HepG2 (cell line): ENCODE data around the gene INTS1. TPM values are rescaled to one million over a fixed set of nuclear protein-coding genes. Genes with fewer than 3 reads are reported as not detected.

Experiments
- ATAC-seq: fragments of 200-7000 bp; cut with Tn5 transposase; 3 replicates; pipeline ENCODE4 v1.9.1; 2020; ENCODE audit warnings: mild to moderate bottlenecking, moderate library complexity
- BruUV-seq: library from RNA; stranded (reverse); fragments of 400-500 nt; replicated peaks from 2 replicates; lab custom pipeline; 2021; lab: Mats Ljungman, UMichigan
- CTCF ChIA-PET: fragments of 300-600 bp; formaldehyde crosslinking; extraction: SDS; loops from one replicate; lab custom pipeline; 2021; ENCODE audit warnings: low total read pairs, inconsistent platforms, low intra/inter-chr PET ratio; lab: Yijun Ruan, JAX
- POLR2A ChIA-PET: fragments of 350-600 bp; sonication (Branson Sonifier 250); formaldehyde crosslinking; loops from one replicate; lab custom pipeline; 2020; ENCODE audit warnings: antibody characterized with exemption, inconsistent platforms; lab: Yijun Ruan, JAX
- DNase-seq: peaks from one replicate; pipeline ENCODE4 v3.0.0-alpha.2; 2015; ENCODE audit warnings: low spot score
- FAIRE-seq: peaks from 3 replicates; lab custom pipeline; 2011; peaks lifted over from hg19 to GRCh38; lab: Jason Lieb, UNC
- H2AFZ ChIP-seq: one replicate; pipeline ENCODE4 v1.6.1; 2011; ENCODE audit warnings: low read length, inconsistent platforms
- H3K27ac ChIP-seq: fragments of 300-600 bp; 3 replicates; pipeline ENCODE4 v1.8.0; 2011; ENCODE audit warnings: mixed run types, mild to moderate bottlenecking, mixed read lengths, low read length, inconsistent platforms; ENCODE audit not compliant: insufficient read depth; ENCODE audit errors: extremely low read length
- H3K27me3 ChIP-seq, 2 experiments: fragments of 200-600 bp in 1 of 2; 2 replicates in 1 of 2; 3 replicates in 1 of 2; pipeline versions ENCODE4 v1.6.0 to v1.8.0; 2011; ENCODE audit warnings: low read length in 2 of 2, mild to moderate bottlenecking in 2 of 2, moderate library complexity in 2 of 2, inconsistent platforms in 1 of 2; ENCODE audit not compliant: insufficient read depth in 2 of 2, control insufficient read depth in 1 of 2
- H3K36me3 ChIP-seq, 2 experiments: fragments of 200-600 bp in 1 of 2; replicated peaks in 1 of 2; 2 replicates in 1 of 2; 3 replicates in 1 of 2; pipeline versions ENCODE4 v1.5.1 to v1.8.0; 2011; ENCODE audit warnings: low read length in 2 of 2, inconsistent platforms in 1 of 2; ENCODE audit not compliant: insufficient read depth in 2 of 2, control insufficient read depth in 1 of 2
- H3K4me1 ChIP-seq: 2 replicates; pipeline ENCODE4 v1.5.1; 2012; ENCODE audit warnings: low read length, inconsistent platforms; ENCODE audit not compliant: insufficient read depth
- H3K4me2 ChIP-seq: 2 replicates; pipeline ENCODE4 v1.6.0; 2011; ENCODE audit warnings: low read depth, low read length, inconsistent platforms
- H3K4me3 ChIP-seq, 3 experiments: fragments of 200-600 bp in 1 of 3; sonication (generic), shearing (Covaris generic) in 1 of 3; replicated peaks in 1 of 3; 2 replicates each; pipeline ENCODE4 v1.5.1; 2011 to 2016; ENCODE audit warnings: low read length in 3 of 3, inconsistent platforms in 2 of 3, low read depth in 2 of 3, mild to moderate bottlenecking in 2 of 3, control low read depth in 1 of 3, mixed read lengths in 1 of 3; ENCODE audit not compliant: insufficient read depth in 1 of 3
- H3K79me2 ChIP-seq: one replicate; pipeline ENCODE4 v1.6.1; 2011; ENCODE audit warnings: low read length, inconsistent platforms; ENCODE audit not compliant: insufficient read depth
- H3K9ac ChIP-seq: 2 replicates; pipeline ENCODE4 v1.6.0; 2011; ENCODE audit warnings: mild to moderate bottlenecking, low read depth, low read length, inconsistent platforms; ENCODE audit not compliant: insufficient read depth
- H3K9me3 ChIP-seq: 2 replicates; pipeline ENCODE4 v1.5.1; 2012; ENCODE audit warnings: mild to moderate bottlenecking, low read length
- H4K20me1 ChIP-seq: 2 replicates; pipeline ENCODE4 v1.6.0; 2011; ENCODE audit warnings: inconsistent platforms, mild to moderate bottlenecking, low read length, moderate library complexity; ENCODE audit not compliant: insufficient read depth
- CHD2 ChIP-seq: IDR thresholded peaks from 2 replicates; pipeline ENCODE4 v1.6.1; 2011; ENCODE audit warnings: low read depth, low read length, improper control_type of control experiment
- MEIS1 ChIP-seq: sonication (generic); formaldehyde crosslinking; IDR thresholded peaks from 2 replicates; pipeline ENCODE4 v1.9.0; 2021; ENCODE audit warnings: mild to moderate bottlenecking, missing genetic modification reagents, moderate library complexity, borderline replicate concordance
- PRPF4 ChIP-seq: fragments of 200-400 bp; formaldehyde crosslinking; IDR thresholded peaks from 2 replicates; pipeline ENCODE4 v1.6.1; 2016; ENCODE audit warnings: low read length, low read depth; ENCODE audit not compliant: poor library complexity, severe bottlenecking
- ZFP90 ChIP-seq: sonication (generic); formaldehyde crosslinking; IDR thresholded peaks from 2 replicates; pipeline ENCODE4 v1.8.0; 2022; ENCODE audit warnings: missing genetic modification reagents, mild to moderate bottlenecking, inconsistent platforms, borderline replicate concordance
- ZMYM3 ChIP-seq: sonication (generic); formaldehyde crosslinking; IDR thresholded peaks from 2 replicates; pipeline ENCODE4 v1.5.1; 2020; ENCODE audit warnings: mild to moderate bottlenecking, missing genetic modification reagents
- ZMYM4 ChIP-seq: sonication (generic); formaldehyde crosslinking; IDR thresholded peaks from 2 replicates; pipeline ENCODE4 v1.8.1; 2023; ENCODE audit warnings: mild to moderate bottlenecking, missing genetic modification reagents
- ZNF251 ChIP-seq: sonication (generic); formaldehyde crosslinking; IDR thresholded peaks from 2 replicates; pipeline ENCODE4 v1.9.0; 2021; ENCODE audit warnings: mild to moderate bottlenecking, missing genetic modification reagents
- ZNF879 ChIP-seq: sonication (generic); formaldehyde crosslinking; IDR thresholded peaks from 2 replicates; pipeline ENCODE4 v1.8.1; 2023; ENCODE audit warnings: missing genetic modification reagents
- ZSCAN20 ChIP-seq: sonication (generic); formaldehyde crosslinking; IDR thresholded peaks from 2 replicates; pipeline ENCODE4 v1.4.0; 2020; ENCODE audit warnings: missing genetic modification reagents, mild to moderate bottlenecking, borderline replicate concordance
- ZSCAN9 ChIP-seq: IDR thresholded peaks from 2 replicates; pipeline ENCODE4 v1.6.1; 2016; ENCODE audit warnings: borderline replicate concordance
- WGBS: methylation state at CpG from one replicate; pipeline ENCODE4 v1.1.6; 2017; ENCODE audit warnings: low lambda C conversion rate; 5-methylcytosine and 5-hydroxymethylcytosine counted together
- in situ Hi-C: cut with HindIII; loops from 2 replicates; pipeline ENCODE4 v1.10.0; 2017; ENCODE audit warnings: low pct_unique_long_range_greater_than_20kb; ENCODE audit not compliant: extremely low pct_ligation_motif_present
- intact Hi-C: fragments of 100-400 bp; cut with micrococcal nuclease; formaldehyde crosslinking; loops from one replicate; pipeline ENCODE4 v1.10.0; 2022; ENCODE audit not compliant: unreplicated experiment
- polyA plus RNA-seq, 8 experiments: library from polyadenylated mRNA; depleted of rRNA in 3 of 8; stranded (reverse) in 7 of 8; unstranded in 1 of 8; fragments of >200 nt; fragmentation: Illumina TruSeq in 4 of 8; extraction: Trizol in 4 of 8; gene quantifications; 2 replicates each; pipeline versions ENCODE4 v1.2.1 to v1.2.3, GENCODE V29; 2011 to 2016; ENCODE audit warnings: low read depth in 4 of 8, missing spikeins in 1 of 8, mixed read lengths in 1 of 8; ENCODE audit not compliant: insufficient read depth in 1 of 8
- total RNA-seq, 5 experiments: library from RNA; depleted of rRNA; stranded (reverse); fragments of >200 nt; fragmentation: Illumina TruSeq; extraction: Trizol; gene quantifications; 2 replicates each; pipeline ENCODE4 v1.2.3, GENCODE V29; 2016; ENCODE audit warnings: low read depth in 1 of 5
- TF ChIP-seq, protein P1 (sequence below): sonication (generic); formaldehyde crosslinking; IDR thresholded peaks from 2 replicates; pipeline ENCODE4 v1.8.0; 2022; ENCODE audit warnings: missing genetic modification reagents, mild to moderate bottlenecking, moderate library complexity, borderline replicate concordance
- TF ChIP-seq, protein P2 (sequence below): IDR thresholded peaks from 2 replicates; pipeline ENCODE4 v1.6.1; 2016; ENCODE audit warnings: mild to moderate bottlenecking, missing biosample characterization, missing genetic modification reagents
- TF ChIP-seq, protein P3 (sequence below): sonication (generic); formaldehyde crosslinking; conservative IDR thresholded peaks from 2 replicates; pipeline ENCODE4 v1.8.0; 2022; ENCODE audit warnings: missing genetic modification reagents

The INTS1 gene
- total and polyA plus RNA-seq, 2 of the 13 experiments (the other 11 are each of a cell fraction or from before 2014, with no cell fraction given) = 13.7 to 29.0 TPM

DNA sequence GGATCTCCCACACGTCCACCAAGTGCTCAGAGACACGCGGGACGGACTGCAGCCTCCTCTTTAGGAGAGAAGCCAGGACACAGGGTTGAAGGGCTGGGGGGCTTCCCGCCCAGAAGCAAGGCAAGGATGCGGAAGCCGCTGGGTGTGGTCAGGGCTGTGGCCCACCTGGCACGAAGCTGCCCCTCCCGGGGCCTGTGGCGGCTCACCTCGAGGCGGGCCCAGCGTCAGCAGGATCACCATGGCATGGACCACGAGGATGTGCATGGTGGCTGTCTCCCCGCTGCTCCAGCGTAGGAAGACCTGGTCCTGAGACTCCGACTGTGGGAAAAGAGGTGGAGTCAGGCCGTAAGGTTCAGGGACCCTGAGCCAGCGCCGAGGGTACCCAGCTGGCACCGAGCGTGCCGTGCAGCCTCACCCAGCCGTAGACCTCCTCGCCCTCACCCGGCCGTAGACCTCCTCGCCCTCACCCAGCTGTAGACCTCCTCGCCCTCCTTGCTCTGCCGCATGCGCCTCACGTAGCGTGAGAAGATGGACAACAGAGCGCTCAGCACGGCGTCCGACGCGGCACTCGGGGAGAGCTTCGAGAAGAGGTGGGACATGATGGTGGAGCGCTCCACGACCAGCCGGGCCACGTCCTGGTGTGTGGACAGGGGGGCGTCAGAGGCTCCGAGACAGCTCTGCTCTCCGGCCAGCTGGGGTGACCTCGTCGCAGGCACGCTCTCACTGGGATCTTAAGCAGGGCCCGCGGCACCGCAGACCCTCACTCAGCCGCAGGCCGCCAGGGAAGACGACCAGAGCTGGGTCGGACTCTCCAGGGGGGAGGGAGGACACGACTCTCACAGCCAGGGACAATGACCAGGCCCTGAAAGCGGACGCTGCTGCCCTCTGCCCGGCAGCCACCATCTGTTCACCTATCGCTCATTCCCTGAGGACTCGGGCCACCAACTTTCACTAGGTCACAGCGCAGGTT lies 20.4 kb downstream of the INTS1 start:
- no peaks in the 10 kb centered on the region for H3K27me3 ChIP-seq
- H3K36me3 ChIP-seq = peaks cover 24 to 27% of the 10 kb centered on the region in 2 experiments; a peak in 4 of 5 replicates
- no peak overlapping the region for H3K4me3 ChIP-seq
- no peak overlapping the region for H3K4me2 ChIP-seq
- TF ChIP-seq ZSCAN20 (no peak), ZFP90 (no peak)
- TF ChIP-seq, protein P1, sequence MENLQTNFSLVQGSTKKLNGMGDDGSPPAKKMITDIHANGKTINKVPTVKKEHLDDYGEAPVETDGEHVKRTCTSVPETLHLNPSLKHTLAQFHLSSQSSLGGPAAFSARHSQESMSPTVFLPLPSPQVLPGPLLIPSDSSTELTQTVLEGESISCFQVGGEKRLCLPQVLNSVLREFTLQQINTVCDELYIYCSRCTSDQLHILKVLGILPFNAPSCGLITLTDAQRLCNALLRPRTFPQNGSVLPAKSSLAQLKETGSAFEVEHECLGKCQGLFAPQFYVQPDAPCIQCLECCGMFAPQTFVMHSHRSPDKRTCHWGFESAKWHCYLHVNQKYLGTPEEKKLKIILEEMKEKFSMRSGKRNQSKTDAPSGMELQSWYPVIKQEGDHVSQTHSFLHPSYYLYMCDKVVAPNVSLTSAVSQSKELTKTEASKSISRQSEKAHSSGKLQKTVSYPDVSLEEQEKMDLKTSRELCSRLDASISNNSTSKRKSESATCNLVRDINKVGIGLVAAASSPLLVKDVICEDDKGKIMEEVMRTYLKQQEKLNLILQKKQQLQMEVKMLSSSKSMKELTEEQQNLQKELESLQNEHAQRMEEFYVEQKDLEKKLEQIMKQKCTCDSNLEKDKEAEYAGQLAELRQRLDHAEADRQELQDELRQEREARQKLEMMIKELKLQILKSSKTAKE (CRISPR knock-in tag) = no peak
- H2AFZ ChIP-seq = no peak overlapping the region
- intact Hi-C loops (no loop called here), in situ Hi-C loops (no loop called here)
- no peak overlapping the region for H3K27ac ChIP-seq
- no peaks in the 10 kb centered on the region for H3K4me1 ChIP-seq
- ChIA-PET CTCF (no interaction called here), POLR2A (no interaction called here)
- ATAC-seq = no peak
- no peak overlapping the region for H3K9ac ChIP-seq
- whole genome bisulfite sequencing = 96% methylated on average over 36 of the region's 65 CpGs
- H3K79me2 ChIP-seq = no peaks in the 10 kb centered on the region
- no peaks in the 10 kb centered on the region for H4K20me1 ChIP-seq
- DNase-seq = no peak
- H3K9me3 ChIP-seq = no peaks in the 10 kb centered on the region
- BruUV-seq = no TSS peak
- FAIRE-seq = no peak

DNA sequence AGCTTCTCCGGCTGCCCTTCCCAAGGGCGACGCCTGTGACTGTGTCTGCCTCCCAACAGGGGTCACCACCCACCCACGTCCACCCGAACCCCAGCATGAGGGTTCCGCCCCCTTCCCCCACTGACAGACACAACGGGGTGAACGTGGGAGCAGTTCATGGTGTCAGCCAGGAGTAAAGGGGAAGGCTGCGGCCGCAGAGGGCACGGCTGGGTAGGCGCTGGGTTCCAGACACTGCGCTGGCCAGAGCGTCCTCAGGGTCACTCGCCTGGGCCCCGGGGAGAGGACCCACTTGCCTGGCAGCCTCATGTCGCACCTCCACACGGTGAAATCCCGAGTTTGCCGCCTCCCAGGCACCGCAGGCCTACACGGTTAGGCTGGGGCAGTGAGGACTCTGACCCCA lies 21.1 kb downstream of the INTS1 start:
- H3K4me3 ChIP-seq = no peak overlapping the region
- H3K9me3 ChIP-seq = no peaks in the 10 kb centered on the region
- peaks cover 20% of the 10 kb centered on the region in 2 experiments; a peak in 4 of 5 replicates for H3K36me3 ChIP-seq
- H3K79me2 ChIP-seq = no peaks in the 10 kb centered on the region
- in situ Hi-C loops = no loop called here
- H4K20me1 ChIP-seq = no peaks in the 10 kb centered on the region
- BruUV-seq = no TSS peak
- FAIRE-seq = no peak
- H3K9ac ChIP-seq = no peak overlapping the region
- no peak overlapping the region for H2AFZ ChIP-seq
- H3K4me1 ChIP-seq = no peaks in the 10 kb centered on the region
- ChIA-PET CTCF (no interaction called here), POLR2A (no interaction called here)
- no peak for ATAC-seq
- intact Hi-C loops = no loop called here
- no peak overlapping the region for H3K4me2 ChIP-seq
- no peak overlapping the region for H3K27ac ChIP-seq
- no peak for DNase-seq
- WGBS = 78% methylated on average over 9 of the region's 22 CpGs
- H3K27me3 ChIP-seq = no peaks in the 10 kb centered on the region
- TF ChIP-seq ZMYM4 (CRISPR knock-in tag) = no peak
- TF ChIP-seq, protein P2, sequence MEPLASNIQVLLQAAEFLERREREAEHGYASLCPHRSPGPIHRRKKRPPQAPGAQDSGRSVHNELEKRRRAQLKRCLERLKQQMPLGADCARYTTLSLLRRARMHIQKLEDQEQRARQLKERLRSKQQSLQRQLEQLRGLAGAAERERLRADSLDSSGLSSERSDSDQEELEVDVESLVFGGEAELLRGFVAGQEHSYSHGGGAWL (CRISPR knock-in tag) = no peak
- TF ChIP-seq ZNF251 (CRISPR knock-in tag) = no peak
- no peak for TF ChIP-seq CHD2
- TF ChIP-seq MEIS1 = no peak
- TF ChIP-seq, protein P3, sequence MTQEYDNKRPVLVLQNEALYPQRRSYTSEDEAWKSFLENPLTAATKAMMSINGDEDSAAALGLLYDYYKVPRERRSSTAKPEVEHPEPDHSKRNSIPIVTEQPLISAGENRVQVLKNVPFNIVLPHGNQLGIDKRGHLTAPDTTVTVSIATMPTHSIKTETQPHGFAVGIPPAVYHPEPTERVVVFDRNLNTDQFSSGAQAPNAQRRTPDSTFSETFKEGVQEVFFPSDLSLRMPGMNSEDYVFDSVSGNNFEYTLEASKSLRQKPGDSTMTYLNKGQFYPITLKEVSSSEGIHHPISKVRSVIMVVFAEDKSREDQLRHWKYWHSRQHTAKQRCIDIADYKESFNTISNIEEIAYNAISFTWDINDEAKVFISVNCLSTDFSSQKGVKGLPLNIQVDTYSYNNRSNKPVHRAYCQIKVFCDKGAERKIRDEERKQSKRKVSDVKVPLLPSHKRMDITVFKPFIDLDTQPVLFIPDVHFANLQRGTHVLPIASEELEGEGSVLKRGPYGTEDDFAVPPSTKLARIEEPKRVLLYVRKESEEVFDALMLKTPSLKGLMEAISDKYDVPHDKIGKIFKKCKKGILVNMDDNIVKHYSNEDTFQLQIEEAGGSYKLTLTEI (CRISPR knock-in tag) = no peak
- no peak for TF ChIP-seq ZSCAN9 (CRISPR knock-in tag)
- no peak for TF ChIP-seq ZMYM3 (CRISPR knock-in tag)
- no peak for TF ChIP-seq ZNF879 (CRISPR knock-in tag)
- no peak for TF ChIP-seq PRPF4
